Left kidney (tissue), 8 donors: Measurements from ENCODE around the gene CSAD. TPM values are rescaled to one million over a fixed set of nuclear protein-coding genes. Genes with fewer than 3 reads are reported as not detected.

Experiments used
- DNase-seq: peaks from one replicate; pipeline ENCODE4 v3.0.0-alpha.2; 2013
- long read RNA-seq, 8 donors: transcript quantifications; one replicate each; lab custom pipeline, GENCODE V29; 2026
- polyA plus RNA-seq: library from polyadenylated mRNA; unstranded; fragments of 120-200 nt; gene quantifications from one replicate; pipeline ENCODE4 v1.2.1, GENCODE V29; 2013; ENCODE audit not compliant: insufficient read length

CSAD gene
- 105 TPM for polyA plus RNA-seq
- long read RNA-seq, donor 1, partial matches to known transcripts = 0 of 1 reads
- long read RNA-seq, donor 1, other reads (novel, unspliced or antisense) = 0 of 1 reads
- long read RNA-seq, donor 2, partial matches to known transcripts = 6 of 15 reads
- long read RNA-seq, donor 2, other reads (novel, unspliced or antisense) = 0 of 15 reads
- long read RNA-seq, donor 3, partial matches to known transcripts = 10 of 13 reads
- long read RNA-seq, donor 3, other reads (novel, unspliced or antisense) = 0 of 13 reads
- long read RNA-seq, donor 4, partial matches to known transcripts = 0 of 1 reads
- long read RNA-seq, donor 4, other reads (novel, unspliced or antisense) = 0 of 1 reads
- long read RNA-seq, donor 5 = 0 reads
- long read RNA-seq, donor 6 = 0 reads
- long read RNA-seq, donor 7, partial matches to known transcripts = 7 of 11 reads
- long read RNA-seq, donor 7, other reads (novel, unspliced or antisense) = 0 of 11 reads
- long read RNA-seq, donor 8, partial matches to known transcripts = 0 of 2 reads
- long read RNA-seq, donor 8, other reads (novel, unspliced or antisense) = 0 of 2 reads

GRCh38 chr12:53180220-53180930, at the start of gene CSAD, which contains the start of gene ZNF740:
TSS of gene CSAD (minus strand) at chr12:53180925. CDS start at chr12:53173470, 7,455 bp downstream.
TSS of gene ZNF740 (plus strand) at chr12:53180722. CDS start at chr12:53181984, 1,262 bp downstream.
- peak; percentile 96 for DNase-seq

- DNase-seq = no peak
These were observed 49.6 kb upstream of the CSAD start for GRCh38 chr12:53230108-53230845.

- DNase-seq = no peak
These were observed 48.7 kb upstream of the CSAD start for GRCh38 chr12:53229454-53229853.

- no peak for DNase-seq
These were observed 47.1 kb upstream of the CSAD start for GRCh38 chr12:53227836-53228235.

- DNase-seq = no peak
These were observed 46.6 kb upstream of the CSAD start for GRCh38 chr12:53227341-53227740.

GRCh38 chr12:53226815-53227214, 46.1 kb upstream of the CSAD start:
- no peak for DNase-seq

GRCh38 chr12:53225635-53226424, 45.1 kb upstream of the CSAD start:
- no peak for DNase-seq

GRCh38 chr12:53224897-53225634, 44.3 kb upstream of the CSAD start:
- no peak for DNase-seq

GRCh38 chr12:53224061-53224896, 43.6 kb upstream of the CSAD start:
- DNase-seq = no peak

- DNase-seq = no peak
These were observed 42.8 kb upstream of the CSAD start for GRCh38 chr12:53223389-53224060.

- DNase-seq = no peak
These were observed 42.1 kb upstream of the CSAD start for GRCh38 chr12:53222806-53223261.

GRCh38 chr12:53222170-53222721, 41.5 kb upstream of the CSAD start:
- no peak for DNase-seq

GRCh38 chr12:53221203-53222080, 40.7 kb upstream of the CSAD start:
- no peak for DNase-seq

- peak; percentile 89 for DNase-seq
These were observed 40.0 kb upstream of the CSAD start for GRCh38 chr12:53220694-53221202.

GRCh38 chr12:53219956-53220693, 39.4 kb upstream of the CSAD start:
- DNase-seq = no peak

GRCh38 chr12:53219292-53219955, 38.7 kb upstream of the CSAD start:
- no peak for DNase-seq
